ENCODE measurements around the gene PROM2.

The PROM2 gene

DNA sequence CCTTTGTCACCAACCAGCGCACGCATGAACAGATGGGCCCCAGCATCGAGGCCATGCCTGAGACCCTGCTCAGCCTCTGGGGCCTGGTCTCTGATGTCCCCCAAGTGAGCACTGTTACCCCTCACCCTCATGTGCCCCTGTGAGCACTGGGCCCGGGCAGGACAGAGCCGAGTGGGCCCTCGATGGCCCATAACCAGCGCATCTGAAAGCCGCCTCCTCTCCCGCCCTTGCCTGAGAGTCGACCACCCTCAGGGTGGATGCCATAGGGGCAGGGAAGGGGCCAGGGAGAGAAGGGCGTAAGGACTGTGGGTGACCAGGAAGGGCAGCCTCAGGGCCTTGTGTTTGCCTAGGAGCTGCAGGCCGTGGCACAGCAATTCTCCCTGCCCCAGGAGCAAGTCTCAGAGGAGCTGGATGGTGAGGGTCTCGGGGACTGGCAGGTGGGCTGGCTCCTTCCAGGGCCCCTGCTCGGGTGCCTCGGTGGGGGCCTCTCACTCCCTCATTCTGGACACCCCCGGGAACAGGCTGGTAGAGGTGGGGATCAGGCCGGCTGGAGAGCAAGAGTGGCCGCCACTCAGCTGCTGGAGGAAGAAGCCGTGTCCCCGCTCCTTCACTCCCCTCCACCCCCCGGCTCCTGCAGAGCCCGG, 2.1 kb downstream of the PROM2 start:
- Mint-ChIP-seq H3K4me3 (no peak overlapping the region), H3K4me1 (ENCODE audit: low read depth) (no peaks in the 10 kb centered on the region), H3K36me3 (no peaks in the 10 kb centered on the region), H3K27me3 (no peaks in the 10 kb centered on the region), H3K9me3 (ENCODE audit: low read depth) (no peaks in the 10 kb centered on the region), H3K27ac (no peak overlapping the region)

DNA sequence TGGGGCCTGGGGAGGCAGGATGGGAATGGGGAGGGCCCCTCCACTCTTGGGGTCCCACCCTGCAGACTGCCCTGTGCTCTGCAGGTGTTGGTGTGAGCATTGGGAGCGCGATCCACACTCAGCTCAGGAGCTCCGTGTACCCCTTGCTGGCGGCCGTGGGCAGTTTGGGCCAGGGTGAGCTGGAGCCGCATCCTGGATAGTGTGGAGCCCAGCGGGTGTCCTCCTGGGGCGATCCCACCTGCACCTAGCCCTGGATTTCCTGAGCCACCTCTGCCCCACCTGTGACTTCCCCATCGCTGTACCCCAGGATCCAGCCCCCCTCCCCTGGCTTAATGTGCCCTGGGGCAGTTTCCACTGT, 2.6 kb downstream of the PROM2 start:
- Mint-ChIP-seq H3K36me3 (no peaks in the 10 kb centered on the region), H3K27me3 (no peaks in the 10 kb centered on the region), H3K27ac (no peak overlapping the region), H3K9me3 (ENCODE audit: low read depth) (no peaks in the 10 kb centered on the region), H3K4me1 (ENCODE audit: low read depth) (no peaks in the 10 kb centered on the region), H3K4me3 (no peak overlapping the region)

- Mint-ChIP-seq H3K4me3 (no peak overlapping the region), H3K4me1 (ENCODE audit: low read depth) (no peaks in the 10 kb centered on the region), H3K9me3 (ENCODE audit: low read depth) (no peaks in the 10 kb centered on the region), H3K27ac (no peak overlapping the region), H3K36me3 (no peaks in the 10 kb centered on the region), H3K27me3 (no peaks in the 10 kb centered on the region)
Observed at GRCh38 chr2:95277246-95277906, 3.1 kb downstream of the PROM2 start.

DNA sequence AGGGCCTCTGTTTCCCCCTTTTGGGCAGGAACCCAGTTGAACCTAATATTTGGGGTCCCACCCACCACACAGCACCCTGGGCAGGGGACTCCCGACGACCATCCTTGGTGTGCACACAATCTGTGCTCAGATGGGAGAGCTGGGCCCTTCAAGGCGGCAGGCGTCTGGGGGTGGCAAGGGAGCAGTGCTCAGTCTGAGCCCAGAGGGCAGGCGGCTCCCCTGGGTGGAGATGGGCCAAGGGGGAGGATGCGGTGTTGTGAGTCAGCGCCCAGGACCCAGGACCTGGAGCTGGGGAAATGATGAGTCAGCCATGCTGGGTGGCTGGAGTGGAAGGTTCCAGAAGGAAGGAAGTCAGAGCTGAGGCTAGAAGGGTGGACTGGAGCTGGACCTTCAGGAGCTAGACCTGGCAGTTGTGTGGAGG, 3.8 kb downstream of the PROM2 start:
- H3K9me3 Mint-ChIP-seq (ENCODE audit: low read depth): no peaks in the 10 kb centered on the region
- no peaks in the 10 kb centered on the region for H3K36me3 Mint-ChIP-seq
- H3K4me1 Mint-ChIP-seq (ENCODE audit: low read depth): no peaks in the 10 kb centered on the region
- H3K27me3 Mint-ChIP-seq: no peaks in the 10 kb centered on the region
- H3K4me3 Mint-ChIP-seq: no peak overlapping the region
- H3K27ac Mint-ChIP-seq: no peak overlapping the region

DNA sequence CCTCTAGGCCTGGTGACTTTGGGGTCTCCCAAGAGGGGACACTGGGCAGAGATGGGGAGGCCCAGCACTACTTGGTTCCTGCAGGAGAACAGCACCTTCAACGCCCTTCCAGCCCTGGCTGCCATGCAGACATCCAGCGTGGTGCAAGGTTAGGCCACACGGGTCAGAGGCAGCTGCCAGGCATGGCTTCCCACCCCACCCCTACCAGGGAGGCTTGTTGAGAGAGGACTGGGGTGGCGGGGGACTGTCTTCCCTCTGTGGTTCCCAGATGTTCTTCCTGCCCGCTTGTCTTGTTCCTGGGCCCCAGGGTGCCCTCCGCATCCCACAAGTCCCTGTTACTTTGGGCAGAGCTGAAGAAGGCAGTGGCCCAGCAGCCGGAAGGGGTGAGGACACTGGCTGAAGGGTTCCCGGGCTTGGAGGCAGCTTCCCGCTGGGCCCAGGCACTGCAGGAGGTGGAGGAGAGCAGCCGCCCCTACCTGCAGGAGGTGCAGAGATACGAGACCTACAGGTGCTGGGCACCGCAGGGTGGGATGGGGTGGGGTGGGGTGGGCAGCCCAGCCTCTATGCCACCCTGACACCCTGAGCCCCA, 4.5 kb downstream of the PROM2 start:
- Mint-ChIP-seq H3K36me3 (no peaks in the 10 kb centered on the region), H3K27me3 (no peaks in the 10 kb centered on the region), H3K4me3 (no peak overlapping the region), H3K27ac (no peak overlapping the region), H3K9me3 (ENCODE audit: low read depth) (no peaks in the 10 kb centered on the region), H3K4me1 (ENCODE audit: low read depth) (no peaks in the 10 kb centered on the region)

GRCh38 chr2:95279435-95280035, 5.3 kb downstream of the PROM2 start:
- no peak overlapping the region for H3K27ac Mint-ChIP-seq

DNA sequence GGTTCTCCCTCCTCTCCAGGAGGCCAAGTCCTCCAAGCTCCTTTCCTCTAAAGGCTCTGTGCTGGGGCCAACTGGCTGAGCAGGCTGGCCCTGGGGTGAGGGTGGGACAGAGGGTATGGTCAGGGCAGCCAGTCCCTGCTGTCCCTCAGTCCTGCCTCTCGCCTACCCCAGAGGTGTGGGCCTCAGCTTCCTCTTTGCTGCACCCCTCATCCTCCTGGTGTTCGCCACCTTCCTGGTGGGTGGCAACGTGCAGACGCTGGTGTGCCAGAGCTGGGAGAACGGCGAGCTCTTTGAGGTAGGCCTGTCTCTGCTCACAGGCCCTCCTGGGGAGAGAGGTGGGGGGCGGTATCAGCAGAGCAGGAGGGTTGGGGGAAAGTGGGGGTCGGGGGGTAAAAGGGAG, 6.8 kb downstream of the PROM2 start:
- no peaks in the 10 kb centered on the region for H3K27me3 Mint-ChIP-seq
- no peak overlapping the region for H3K4me3 Mint-ChIP-seq
- H3K4me1 Mint-ChIP-seq (ENCODE audit: low read depth): no peaks in the 10 kb centered on the region
- H3K36me3 Mint-ChIP-seq: no peaks in the 10 kb centered on the region
- H3K9me3 Mint-ChIP-seq (ENCODE audit: low read depth): no peaks in the 10 kb centered on the region
- H3K27ac Mint-ChIP-seq: no peak overlapping the region

More at GRCh38 chr2:95279435-95280035, 5.3 kb downstream of the PROM2 start:
- H3K27me3 Mint-ChIP-seq: no peaks in the 10 kb centered on the region
- H3K4me1 Mint-ChIP-seq (ENCODE audit: low read depth): no peaks in the 10 kb centered on the region
- H3K4me3 Mint-ChIP-seq: no peak overlapping the region
- H3K36me3 Mint-ChIP-seq: no peaks in the 10 kb centered on the region
- H3K9me3 Mint-ChIP-seq (ENCODE audit: low read depth): no peaks in the 10 kb centered on the region

GRCh38 chr2:95281786-95282185, 7.5 kb downstream of the PROM2 start:
- Mint-ChIP-seq H3K4me3 (no peak overlapping the region), H3K4me1 (ENCODE audit: low read depth) (no peaks in the 10 kb centered on the region), H3K27ac (no peak overlapping the region), H3K36me3 (no peaks in the 10 kb centered on the region), H3K9me3 (ENCODE audit: low read depth) (no peaks in the 10 kb centered on the region), H3K27me3 (no peaks in the 10 kb centered on the region)

GRCh38 chr2:95282458-95282857, 8.2 kb downstream of the PROM2 start:
- Mint-ChIP-seq H3K4me1 (ENCODE audit: low read depth) (no peaks in the 10 kb centered on the region), H3K36me3 (no peaks in the 10 kb centered on the region), H3K27ac (no peak overlapping the region), H3K9me3 (ENCODE audit: low read depth) (no peaks in the 10 kb centered on the region), H3K27me3 (no peaks in the 10 kb centered on the region), H3K4me3 (no peak overlapping the region)

DNA sequence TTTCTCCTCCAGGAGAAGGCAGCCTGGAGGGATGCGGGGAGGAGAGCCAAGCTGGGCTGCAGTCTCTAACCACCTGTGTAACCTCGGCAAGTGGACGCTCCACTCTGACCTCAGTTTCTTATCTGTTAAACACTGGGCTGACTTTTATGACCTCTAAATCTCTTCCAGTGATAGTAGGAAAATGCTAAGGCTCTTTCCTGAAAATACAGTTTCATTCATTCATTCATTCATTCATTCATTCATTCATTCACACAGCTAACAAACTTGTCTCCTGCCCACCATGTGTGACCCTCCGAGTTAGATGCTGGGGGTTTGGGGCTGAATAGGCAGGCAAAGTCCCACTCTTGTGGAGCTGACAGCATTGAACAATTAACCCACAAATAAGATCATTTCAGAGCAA, 9.3 kb downstream of the PROM2 start:
- Mint-ChIP-seq H3K4me1 (ENCODE audit: low read depth) (no peaks in the 10 kb centered on the region), H3K9me3 (ENCODE audit: low read depth) (no peaks in the 10 kb centered on the region), H3K27ac (no peak overlapping the region), H3K4me3 (no peak overlapping the region), H3K36me3 (no peaks in the 10 kb centered on the region), H3K27me3 (no peaks in the 10 kb centered on the region)

DNA sequence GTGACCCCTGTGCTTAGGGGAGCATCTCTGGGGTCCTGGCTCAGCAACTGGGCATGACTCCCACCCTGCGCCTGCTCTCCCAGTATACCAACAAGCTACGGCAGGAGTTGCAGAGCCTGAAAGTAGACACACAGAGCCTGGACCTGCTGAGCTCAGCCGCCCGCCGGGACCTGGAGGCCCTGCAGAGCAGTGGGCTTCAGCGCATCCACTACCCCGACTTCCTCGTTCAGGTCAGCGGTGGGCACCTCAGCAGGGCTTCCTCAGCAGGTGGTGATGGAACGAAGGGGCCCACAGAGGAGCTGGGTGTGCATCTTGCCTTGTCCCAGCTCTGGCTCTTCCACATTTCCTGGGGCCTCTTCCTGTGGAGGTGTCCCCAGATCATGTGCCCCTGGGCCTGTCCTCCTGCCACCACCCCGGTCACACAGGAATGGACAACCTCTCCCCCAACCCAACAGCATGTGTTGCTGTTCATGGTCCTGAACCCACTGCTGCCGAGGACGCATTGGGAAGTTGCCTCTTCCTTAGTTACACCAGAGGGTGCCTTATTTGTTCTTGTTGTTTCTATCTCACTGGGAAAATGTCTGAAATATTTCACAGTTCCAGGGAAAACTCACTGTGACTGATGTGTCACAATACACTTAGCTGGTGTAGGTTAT, 10.8 kb downstream of the PROM2 start:
- H3K9me3 Mint-ChIP-seq (ENCODE audit: low read depth): peaks cover under 1% of the 10 kb centered on the region
- no peak overlapping the region for H3K27ac Mint-ChIP-seq
- H3K36me3 Mint-ChIP-seq: peaks cover under 1% of the 10 kb centered on the region
- no peaks in the 10 kb centered on the region for H3K27me3 Mint-ChIP-seq
- H3K4me1 Mint-ChIP-seq (ENCODE audit: low read depth): no peaks in the 10 kb centered on the region
- no peak overlapping the region for H3K4me3 Mint-ChIP-seq

GRCh38 chr2:95285542-95285932, 11.3 kb downstream of the PROM2 start:
- peaks cover 6% of the 10 kb centered on the region for H3K9me3 Mint-ChIP-seq (ENCODE audit: low read depth)
- no peak overlapping the region for H3K27ac Mint-ChIP-seq
- no peaks in the 10 kb centered on the region for H3K4me1 Mint-ChIP-seq (ENCODE audit: low read depth)
- no peak overlapping the region for H3K4me3 Mint-ChIP-seq
- no peaks in the 10 kb centered on the region for H3K27me3 Mint-ChIP-seq
- peaks cover 5% of the 10 kb centered on the region for H3K36me3 Mint-ChIP-seq

GRCh38 chr2:95287336-95287735, 13.1 kb downstream of the PROM2 start:
- peaks cover 8% of the 10 kb centered on the region for H3K36me3 Mint-ChIP-seq
- H3K27me3 Mint-ChIP-seq: no peaks in the 10 kb centered on the region
- H3K4me3 Mint-ChIP-seq: no peak overlapping the region
- H3K9me3 Mint-ChIP-seq (ENCODE audit: low read depth): peaks cover 14% of the 10 kb centered on the region
- no peak overlapping the region for H3K27ac Mint-ChIP-seq
- no peaks in the 10 kb centered on the region for H3K4me1 Mint-ChIP-seq (ENCODE audit: low read depth)

DNA sequence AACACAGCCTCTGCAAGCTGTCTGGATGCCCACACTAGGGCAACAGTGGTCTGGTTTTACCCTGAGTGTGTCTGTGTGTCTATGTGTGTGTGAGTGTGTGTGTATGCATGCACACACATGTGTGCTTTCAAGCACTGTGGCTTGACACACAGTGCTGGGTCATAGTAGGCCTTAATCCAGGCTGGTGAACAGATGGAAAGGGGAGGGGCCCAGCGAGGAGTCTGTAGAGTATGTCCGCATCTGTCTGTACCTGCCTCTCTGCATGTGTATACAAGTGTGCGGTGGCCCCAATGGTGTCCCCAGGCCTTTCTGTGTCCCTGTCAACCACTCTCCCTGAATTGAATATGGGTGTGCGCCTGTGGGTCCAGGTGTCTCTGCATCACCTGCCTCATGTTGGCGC, 13.6 kb downstream of the PROM2 start:
- H3K36me3 Mint-ChIP-seq: peaks cover 8% of the 10 kb centered on the region
- no peak overlapping the region for H3K4me3 Mint-ChIP-seq
- H3K27ac Mint-ChIP-seq: no peak overlapping the region
- H3K27me3 Mint-ChIP-seq: no peaks in the 10 kb centered on the region
- peaks cover 14% of the 10 kb centered on the region for H3K9me3 Mint-ChIP-seq (ENCODE audit: low read depth)
- H3K4me1 Mint-ChIP-seq (ENCODE audit: low read depth): no peaks in the 10 kb centered on the region

GRCh38 chr2:95289253-95289652, 15.0 kb downstream of the PROM2 start:
- H3K4me3 Mint-ChIP-seq: no peak overlapping the region
- no peaks in the 10 kb centered on the region for H3K27me3 Mint-ChIP-seq
- no peaks in the 10 kb centered on the region for H3K4me1 Mint-ChIP-seq (ENCODE audit: low read depth)
- H3K9me3 Mint-ChIP-seq (ENCODE audit: low read depth): peaks cover 14% of the 10 kb centered on the region
- peaks cover 8% of the 10 kb centered on the region for H3K36me3 Mint-ChIP-seq
- H3K27ac Mint-ChIP-seq: no peak overlapping the region
